NCI-H1092 treated with DMSO at 0.1 percent for 48 hours (cell line): ENCODE results near the gene PXK.
"Not testable (repeated sequence)": the region's sequence is repeated elsewhere in the genome, so short reads cannot be mapped to it uniquely, and the experiment has no call there.

Experiments
- DNase-seq: peaks from one replicate; lab custom pipeline; 2025; lab: John Stamatoyannopoulos, UW

Gene PXK

GRCh38 chr3:58323529-58324390 lies 8.9 kb upstream of the PXK start:
- no peak for DNase-seq

GRCh38 chr3:58324391-58325390 lies 8.0 kb upstream of the PXK start:
- no peak for DNase-seq

GRCh38 chr3:58325525-58325992 lies 7.1 kb upstream of the PXK start:
- no peak for DNase-seq

DNA sequence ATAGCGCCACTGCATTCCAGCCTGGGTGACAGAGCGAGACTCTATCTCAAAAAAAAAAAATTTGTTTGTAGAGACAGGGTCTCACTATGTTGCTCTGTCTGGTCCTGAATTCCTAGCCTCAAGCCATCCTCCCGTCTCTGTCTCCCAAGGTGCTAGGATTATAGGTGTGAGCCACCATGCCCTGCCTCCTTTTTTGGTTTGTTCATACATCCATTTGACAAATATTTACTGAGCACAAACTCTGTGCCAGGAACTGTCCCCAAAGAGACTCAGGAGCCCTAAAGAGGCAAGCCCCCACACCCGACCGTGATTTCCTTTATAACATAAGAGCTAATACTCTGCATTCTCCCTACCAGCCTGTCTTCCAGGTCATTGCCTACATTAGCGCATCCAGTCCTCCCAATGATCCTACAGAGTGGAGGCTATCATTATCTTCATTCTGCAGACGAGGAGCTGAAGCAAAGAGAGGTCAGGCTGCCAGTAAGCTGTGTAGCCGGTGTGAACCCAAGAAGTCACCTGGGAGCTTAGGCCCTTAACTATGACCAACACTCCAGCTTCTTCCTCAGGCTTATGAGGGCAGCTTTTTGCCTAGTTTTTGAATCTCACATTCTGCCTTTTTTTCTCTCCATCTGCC lies 6.3 kb upstream of the PXK start:
- no peak for DNase-seq

GRCh38 chr3:58329150-58329921 lies 3.4 kb upstream of the PXK start:
- no peak for DNase-seq

DNA sequence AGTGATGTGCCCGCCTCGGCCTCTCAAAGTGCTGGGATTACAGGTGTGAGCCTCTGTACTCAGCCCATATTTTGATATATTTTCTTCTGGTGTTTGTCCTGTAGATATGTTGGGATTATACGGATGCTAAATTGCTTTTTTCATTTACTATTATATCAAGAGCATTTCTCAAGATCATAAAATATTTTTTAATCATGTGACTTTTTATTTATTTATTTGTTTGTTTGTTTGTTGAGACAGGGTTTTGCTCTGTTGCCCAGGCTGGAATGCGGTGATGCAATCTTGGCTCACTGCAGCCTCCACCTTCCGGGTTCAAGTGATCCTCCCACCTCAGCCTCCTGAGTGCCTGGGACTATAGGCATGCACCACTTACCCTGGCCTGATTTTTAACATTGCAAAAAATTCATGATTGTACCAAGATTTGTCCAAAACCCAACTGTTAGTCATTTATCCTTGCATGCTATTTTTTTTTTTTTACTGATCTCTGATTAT lies 2.7 kb upstream of the PXK start:
- DNase-seq: no peak

DNA sequence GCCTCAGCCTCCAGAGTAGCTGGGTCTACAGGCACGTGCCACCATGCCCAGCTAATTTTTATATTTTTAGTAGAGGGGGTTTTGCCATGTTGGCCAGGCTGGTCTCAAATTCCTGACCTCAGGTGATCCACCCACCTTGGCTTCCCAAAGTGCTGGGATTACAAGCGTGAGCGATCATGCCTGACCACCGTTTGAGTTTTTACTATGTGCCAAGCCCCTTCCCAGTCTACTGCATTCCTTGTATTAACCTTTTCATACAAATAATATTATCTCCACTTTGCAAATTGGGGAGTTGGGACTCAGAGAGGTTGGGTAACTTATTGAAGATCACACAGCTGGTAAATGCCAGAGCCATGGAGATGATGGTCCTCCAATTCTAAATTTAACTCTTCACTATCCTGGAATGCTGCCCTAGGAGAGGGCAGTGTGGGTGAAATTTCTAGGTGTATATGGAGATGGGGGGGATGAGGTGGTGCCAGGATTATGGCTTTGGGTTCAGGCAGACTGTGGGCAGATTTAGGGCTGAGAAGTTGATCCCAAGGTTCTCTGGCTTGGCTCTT lies 1.0 kb upstream of the PXK start:
- no peak for DNase-seq

GRCh38 chr3:58333206-58334012 lies 717 bp downstream of the PXK start:
- DNase-seq: peak; percentile 38

- DNase-seq: no peak
Measured at GRCh38 chr3:58334013-58334321, 1.3 kb downstream of the PXK start.

DNA sequence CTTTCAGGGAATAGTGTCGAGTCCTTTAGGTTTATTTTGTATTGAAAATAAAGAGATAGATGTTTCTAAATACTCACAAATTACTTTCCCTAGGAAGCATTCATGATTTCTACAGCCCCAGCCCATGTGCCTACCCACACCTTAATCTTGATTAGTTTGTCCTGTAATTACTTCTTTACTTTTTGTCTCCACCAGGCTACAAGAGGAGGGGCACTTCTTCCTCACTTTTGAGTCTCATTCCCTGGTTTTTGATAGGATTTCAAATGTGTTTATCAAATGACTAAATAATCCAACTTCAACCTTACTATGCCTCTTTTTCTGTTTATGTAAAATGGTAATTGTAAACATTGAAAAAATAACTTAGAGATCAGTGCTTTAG lies 1.8 kb downstream of the PXK start:
- no peak for DNase-seq

DNA sequence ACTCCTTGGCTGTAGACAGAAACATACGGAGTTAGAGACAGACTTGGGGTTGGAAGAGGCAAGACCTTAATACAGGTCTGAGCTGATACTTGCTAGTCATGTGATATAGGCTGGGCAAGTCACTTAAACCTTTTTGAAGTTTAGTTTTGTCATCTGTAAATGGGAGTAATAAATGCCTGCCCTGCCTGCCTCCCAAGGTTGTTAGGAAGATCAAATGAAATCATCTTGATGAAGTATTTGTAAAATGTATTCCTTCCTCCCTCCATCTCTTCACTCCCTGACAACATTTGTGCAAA lies 2.9 kb downstream of the PXK start:
- DNase-seq: no peak

GRCh38 chr3:58336135-58336882 lies 3.6 kb downstream of the PXK start:
- DNase-seq: no peak

GRCh38 chr3:58337190-58337589 lies 4.5 kb downstream of the PXK start:
- no peak for DNase-seq

DNA sequence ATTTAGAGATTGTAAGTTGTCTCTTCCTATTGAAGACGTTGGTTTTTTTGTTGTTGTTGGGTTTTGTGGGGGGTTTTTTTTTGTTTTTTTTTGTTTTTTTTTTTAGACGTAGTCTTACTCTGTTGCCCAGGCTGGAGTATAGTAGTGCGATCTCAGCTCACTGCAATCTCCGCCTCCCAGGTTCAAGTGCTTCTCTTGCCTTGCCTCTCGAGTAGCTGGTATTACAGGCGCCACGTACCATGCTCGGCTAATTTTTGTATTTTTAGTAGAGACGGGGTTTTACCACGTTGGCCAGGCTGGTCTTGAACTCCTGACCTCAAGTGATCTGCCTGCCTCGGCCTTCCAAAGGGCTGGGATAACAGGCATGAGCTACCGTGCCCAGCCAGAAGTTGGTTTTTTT lies 6.5 kb downstream of the PXK start:
- not testable (repeated sequence) for DNase-seq

GRCh38 chr3:58340594-58341244 lies 8.0 kb downstream of the PXK start:
- no peak for DNase-seq

- no peak for DNase-seq
Measured at GRCh38 chr3:58341376-58341775, 8.7 kb downstream of the PXK start.

DNA sequence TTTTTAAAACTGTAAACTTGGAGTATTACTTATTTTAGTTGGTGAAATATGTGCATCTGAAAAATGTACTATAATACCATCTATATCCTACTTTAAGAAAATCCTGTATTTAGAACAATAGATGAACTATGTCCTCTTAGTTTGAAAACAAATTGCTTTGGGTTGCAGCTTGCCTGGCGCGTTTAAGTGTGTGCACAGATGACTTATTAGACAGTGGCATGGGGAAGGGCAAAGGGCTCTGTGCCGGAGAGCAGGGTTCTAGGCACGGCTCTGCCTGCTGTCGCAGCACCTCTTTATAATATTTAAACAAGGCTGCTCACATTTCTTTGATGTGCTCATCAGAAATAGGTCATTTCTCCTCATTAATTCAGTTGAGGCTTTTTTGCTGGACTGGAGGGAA lies 10.0 kb downstream of the PXK start:
- DNase-seq: no peak

- DNase-seq: no peak
Measured at GRCh38 chr3:58345457-58345856, 12.8 kb downstream of the PXK start.

- no peak for DNase-seq
Measured at GRCh38 chr3:58346368-58346767, 13.7 kb downstream of the PXK start.
